HG03159 (cell line): ENCODE measurements around the gene CCS.
"Not testable (repeated sequence)": the region's sequence is repeated elsewhere in the genome, so short reads cannot be mapped to it uniquely, and the experiment has no call there.

ENCODE experiments used
- ATAC-seq: cut with Tn5 transposase; IDR thresholded peaks from one replicate; pipeline ENCODE4 v1.9.1; 2021; ENCODE audit warnings: mild to moderate bottlenecking, moderate library complexity; ENCODE audit not compliant: unreplicated experiment

Gene CCS

GRCh38 chr11:66592457-66593302 is at the start of gene CCS, which contains the start of gene CCDC87:
Gene CCS, plus strand, starts transcription at chr11:66593185. Its CDS starts 77 bp downstream, at chr11:66593262.
Gene CCDC87, minus strand, starts transcription at chr11:66593063. Its CDS starts 48 bp downstream, at chr11:66593015.
- ATAC-seq, result peak; percentile 82

GRCh38 chr11:66543263-66544107 is 49.5 kb upstream of the CCS start:
- ATAC-seq, result no peak

GRCh38 chr11:66544952-66545351 is 48.0 kb upstream of the CCS start:
- not testable (repeated sequence) for ATAC-seq

- ATAC-seq, result peak; percentile 85
Measured at GRCh38 chr11:66545701-66546367, 47.2 kb upstream of the CCS start, which contains the start of gene ZDHHC24. Gene ZDHHC24, minus strand, starts transcription at chr11:66546048. Its CDS starts 45 bp downstream, at chr11:66546003.

- no peak for ATAC-seq
Measured at GRCh38 chr11:66546368-66546965, 46.5 kb upstream of the CCS start, which contains the start of gene ACTN3. Gene ACTN3, plus strand, starts transcription at chr11:66546903. Its CDS starts 35 bp downstream, at chr11:66546938.

GRCh38 chr11:66546966-66547661 is 45.9 kb upstream of the CCS start:
- no peak for ATAC-seq

- no peak for ATAC-seq
Measured at GRCh38 chr11:66547662-66548009, 45.3 kb upstream of the CCS start.

GRCh38 chr11:66548041-66548440 is 44.9 kb upstream of the CCS start:
- ATAC-seq, result no peak

GRCh38 chr11:66548774-66549630 is 44.0 kb upstream of the CCS start:
- ATAC-seq, result no peak

GRCh38 chr11:66549696-66550095 is 43.3 kb upstream of the CCS start:
- no peak for ATAC-seq

GRCh38 chr11:66550887-66551286 is 42.1 kb upstream of the CCS start:
- no peak for ATAC-seq

GRCh38 chr11:66554602-66555001 is 38.4 kb upstream of the CCS start:
- no peak for ATAC-seq

- ATAC-seq, result no peak
Measured at GRCh38 chr11:66555416-66555815, 37.6 kb upstream of the CCS start.

GRCh38 chr11:66556086-66556485 is 36.9 kb upstream of the CCS start:
- no peak for ATAC-seq

GRCh38 chr11:66557733-66558326 is 35.2 kb upstream of the CCS start:
- ATAC-seq, result no peak

GRCh38 chr11:66559142-66559865 is 33.7 kb upstream of the CCS start:
- ATAC-seq, result no peak

- no peak for ATAC-seq
Measured at GRCh38 chr11:66559866-66560676, 32.9 kb upstream of the CCS start.
